ENCODE data around the gene MAGI1. TPM values are rescaled to one million over a fixed set of nuclear protein-coding genes. Genes with fewer than 3 reads are reported as not detected.
A peak's percentile ranks its signal among the peaks of the same experiment; 100 is the strongest.

MAGI1 gene
- total and polyA plus RNA-seq, 12 donors: 5.7 to 58.2 (median 37.7) TPM

- Histone ChIP-seq H3K4me1 (peaks cover 0 to 55% (median 24%) of the 10 kb centered on the region in 9 donors), H3K27ac (peak overlapping the region in 2 of 10 donors; percentile 33 to 43), H3K4me3 (no peak overlapping the region), H3K9me3 (no peaks in the 10 kb centered on the region), H3K36me3 (no peaks in the 10 kb centered on the region), H3K27me3 (no peaks in the 10 kb centered on the region)
- ATAC-seq (peak in 4 of 8 donors; percentile 25 to 65 (median 52)), DNase-seq (no peak)
- WGBS, 2 donors: 27 to 33% methylated on average over 3 of the region's 3 CpGs
- TF ChIP-seq CTCF (IDR thresholded peaks at IDR 0.05): no peak
- intact Hi-C loops (cut with DNase I): loop anchor here in 1 of 10 donors (10.0 kb wide), 1 partner anchor 151 kb away; the partner anchor contains the start of gene MAGI1
Measured at GRCh38 chr3:65883613-65884012, 155.1 kb downstream of the MAGI1 start.

GRCh38 chr3:65880350-65880749 is 158.4 kb downstream of the MAGI1 start:
- no peak for ATAC-seq
- H3K27me3 ChIP-seq: no peaks in the 10 kb centered on the region

GRCh38 chr3:65879372-65879771 is 159.3 kb downstream of the MAGI1 start:
- Histone ChIP-seq H3K27me3 (no peaks in the 10 kb centered on the region), H3K4me1 (peaks cover 3 to 50% (median 20%) of the 10 kb centered on the region in 9 donors), H3K27ac (no peak overlapping the region), H3K36me3 (no peaks in the 10 kb centered on the region), H3K4me3 (no peak overlapping the region), H3K9me3 (no peaks in the 10 kb centered on the region)
- no peak for TF ChIP-seq CTCF (IDR thresholded peaks at IDR 0.05)
- intact Hi-C loops (cut with DNase I): no loop called here
- 96 to 100% methylated on average over 1 of the region's 1 CpG for WGBS, 2 donors
- ATAC-seq (no peak), DNase-seq (no peak)

More at GRCh38 chr3:65880350-65880749, 158.4 kb downstream of the MAGI1 start:
- Histone ChIP-seq H3K9me3 (no peaks in the 10 kb centered on the region), H3K4me1 (peaks cover 3 to 45% (median 20%) of the 10 kb centered on the region in 9 donors), H3K36me3 (no peaks in the 10 kb centered on the region), H3K27ac (no peak overlapping the region), H3K4me3 (no peak overlapping the region)
- WGBS, 2 donors: 76 to 77% methylated on average over 4 of the region's 4 CpGs
- intact Hi-C loops (cut with DNase I): loop anchor here in 1 of 10 donors (10.0 kb wide), 1 partner anchor 154 kb away; the partner anchor contains the start of gene MAGI1
- DNase-seq: no peak
- TF ChIP-seq CTCF (IDR thresholded peaks at IDR 0.05): no peak

GRCh38 chr3:65878831-65879230 is 159.9 kb downstream of the MAGI1 start:
- Histone ChIP-seq H3K27ac (no peak overlapping the region), H3K27me3 (no peaks in the 10 kb centered on the region), H3K4me3 (no peak overlapping the region), H3K4me1 (peaks cover 3 to 45% (median 17%) of the 10 kb centered on the region in 9 donors), H3K9me3 (no peaks in the 10 kb centered on the region), H3K36me3 (no peaks in the 10 kb centered on the region)
- ATAC-seq (no peak), DNase-seq (no peak)
- 78 to 85% methylated on average over 6 of the region's 6 CpGs for WGBS, 2 donors
- TF ChIP-seq CTCF (IDR thresholded peaks at IDR 0.05): no peak
- intact Hi-C loops (cut with DNase I): no loop called here
